GM23338 (cell line): Measurements from ENCODE around the gene GPR37.

Source experiments
- CTCF ChIP-seq, 2 experiments: fragments of 200-600 bp in 1 of 2; sonication (generic) in 1 of 2; conservative IDR thresholded peaks; 2 replicates each; pipeline versions ENCODE4 v1.5.1 to v1.6.1; 2016 to 2017; ENCODE audit warnings: antibody characterized with exemption in 2 of 2, low read depth in 2 of 2, mild to moderate bottlenecking in 2 of 2, moderate library complexity in 1 of 2
- ETS1 ChIP-seq: IDR thresholded peaks from 2 replicates; pipeline ENCODE4 v1.6.1; 2016; ENCODE audit warnings: antibody characterized with exemption
- EZH2 ChIP-seq: fragments of 200-600 bp; sonication (generic); IDR thresholded peaks from one replicate; pipeline ENCODE4 v1.8.0; 2017; ENCODE audit warnings: antibody characterized with exemption, mild to moderate bottlenecking, low read depth; ENCODE audit not compliant: unreplicated experiment
- EZH2phosphoT487 ChIP-seq: fragments of 200-600 bp; sonication (generic); IDR thresholded peaks from one replicate; pipeline ENCODE4 v1.8.1; 2018; ENCODE audit warnings: antibody characterized with exemption; ENCODE audit not compliant: unreplicated experiment
- JUNB ChIP-seq: IDR thresholded peaks from one replicate; pipeline ENCODE4 v1.6.1; 2016; ENCODE audit warnings: antibody characterized with exemption; ENCODE audit not compliant: unreplicated experiment
- POLR2AphosphoS5 ChIP-seq: IDR thresholded peaks from 2 replicates; pipeline ENCODE4 v1.6.1; 2016; ENCODE audit warnings: antibody characterized with exemption, low read depth
- TF ChIP-seq, protein P1 (sequence below): IDR thresholded peaks from one replicate; pipeline ENCODE4 v1.6.1; 2018; ENCODE audit warnings: antibody characterized with exemption; ENCODE audit not compliant: unreplicated experiment

- no peak for TF ChIP-seq CTCF (conservative IDR thresholded peaks at IDR 0.05; ENCODE audit: low read depth in 2 of 2)
- TF ChIP-seq POLR2AphosphoS5: no peak
- TF ChIP-seq, protein P1, sequence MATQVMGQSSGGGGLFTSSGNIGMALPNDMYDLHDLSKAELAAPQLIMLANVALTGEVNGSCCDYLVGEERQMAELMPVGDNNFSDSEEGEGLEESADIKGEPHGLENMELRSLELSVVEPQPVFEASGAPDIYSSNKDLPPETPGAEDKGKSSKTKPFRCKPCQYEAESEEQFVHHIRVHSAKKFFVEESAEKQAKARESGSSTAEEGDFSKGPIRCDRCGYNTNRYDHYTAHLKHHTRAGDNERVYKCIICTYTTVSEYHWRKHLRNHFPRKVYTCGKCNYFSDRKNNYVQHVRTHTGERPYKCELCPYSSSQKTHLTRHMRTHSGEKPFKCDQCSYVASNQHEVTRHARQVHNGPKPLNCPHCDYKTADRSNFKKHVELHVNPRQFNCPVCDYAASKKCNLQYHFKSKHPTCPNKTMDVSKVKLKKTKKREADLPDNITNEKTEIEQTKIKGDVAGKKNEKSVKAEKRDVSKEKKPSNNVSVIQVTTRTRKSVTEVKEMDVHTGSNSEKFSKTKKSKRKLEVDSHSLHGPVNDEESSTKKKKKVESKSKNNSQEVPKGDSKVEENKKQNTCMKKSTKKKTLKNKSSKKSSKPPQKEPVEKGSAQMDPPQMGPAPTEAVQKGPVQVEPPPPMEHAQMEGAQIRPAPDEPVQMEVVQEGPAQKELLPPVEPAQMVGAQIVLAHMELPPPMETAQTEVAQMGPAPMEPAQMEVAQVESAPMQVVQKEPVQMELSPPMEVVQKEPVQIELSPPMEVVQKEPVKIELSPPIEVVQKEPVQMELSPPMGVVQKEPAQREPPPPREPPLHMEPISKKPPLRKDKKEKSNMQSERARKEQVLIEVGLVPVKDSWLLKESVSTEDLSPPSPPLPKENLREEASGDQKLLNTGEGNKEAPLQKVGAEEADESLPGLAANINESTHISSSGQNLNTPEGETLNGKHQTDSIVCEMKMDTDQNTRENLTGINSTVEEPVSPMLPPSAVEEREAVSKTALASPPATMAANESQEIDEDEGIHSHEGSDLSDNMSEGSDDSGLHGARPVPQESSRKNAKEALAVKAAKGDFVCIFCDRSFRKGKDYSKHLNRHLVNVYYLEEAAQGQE: no peak
- TF ChIP-seq EZH2: no peak
- TF ChIP-seq JUNB: no peak
- no peak for TF ChIP-seq EZH2phosphoT487
- no peak for TF ChIP-seq ETS1
These were observed 42.6 kb upstream of the GPR37 start for GRCh38 chr7:124808206-124808605.
